ENCODE data around the gene ZFAND3.
A peak's percentile ranks its signal among the peaks of the same experiment; 100 is the strongest.

Gene ZFAND3

DNA sequence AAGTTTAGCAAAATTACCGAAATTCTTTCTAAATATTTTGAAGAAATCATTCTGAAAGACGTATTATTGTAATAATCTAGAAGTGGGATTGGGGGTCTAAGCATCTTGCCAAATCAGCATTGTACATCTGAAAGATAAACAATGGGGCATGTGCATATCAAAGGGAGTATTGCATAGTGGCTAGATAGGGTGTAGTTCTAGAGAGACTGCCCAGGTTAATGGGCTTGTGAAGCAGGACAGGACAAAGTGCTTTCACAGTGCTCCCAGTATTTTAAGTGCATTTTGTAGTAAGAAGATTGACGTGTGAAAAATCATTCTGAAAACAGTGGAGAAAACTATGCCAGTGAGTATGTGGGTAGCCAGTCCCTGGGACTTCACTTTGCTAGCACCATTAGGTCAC lies 236.8 kb downstream of the ZFAND3 start:
- DNase-seq, result no peak

DNA sequence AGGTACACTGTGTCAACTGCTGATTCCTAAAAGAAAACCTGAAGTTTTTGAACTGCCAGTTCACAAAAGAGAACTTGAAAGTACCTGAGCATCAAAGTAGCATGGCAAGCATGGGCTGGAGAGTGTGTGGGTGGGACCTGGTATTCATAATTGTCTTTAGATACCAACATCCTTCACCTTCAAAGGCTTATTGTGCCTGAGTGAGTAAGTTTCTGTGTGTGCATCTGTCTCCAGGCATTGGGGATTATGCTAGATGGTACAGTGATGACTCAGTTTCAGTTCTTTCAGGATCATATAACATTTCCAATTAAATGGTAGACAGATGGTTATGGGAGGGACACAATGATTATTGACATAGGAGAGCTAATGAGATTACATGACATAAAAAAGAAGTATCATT lies 238.5 kb downstream of the ZFAND3 start:
- peak; percentile 35 to 54 for DNase-seq

DNA sequence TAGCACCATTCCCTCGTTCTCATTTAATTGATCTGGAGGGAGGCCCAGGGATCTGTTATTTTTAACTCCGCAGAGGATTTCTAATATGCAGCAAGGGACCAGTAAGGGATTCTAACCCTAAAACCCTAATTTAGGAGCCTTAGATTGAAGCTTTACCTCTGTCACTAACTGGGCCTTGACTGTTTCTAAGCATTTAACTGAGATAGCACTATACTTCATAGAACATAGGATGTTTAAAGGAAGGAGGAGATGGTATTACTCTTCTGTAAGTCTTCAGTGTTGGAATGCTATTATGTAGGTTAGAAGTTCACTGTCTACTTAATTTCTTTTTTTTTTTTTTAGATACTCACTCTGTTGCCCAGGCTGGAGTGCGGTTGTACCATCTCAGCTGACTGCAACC lies 242.5 kb downstream of the ZFAND3 start:
- DNase-seq, result no peak

DNA sequence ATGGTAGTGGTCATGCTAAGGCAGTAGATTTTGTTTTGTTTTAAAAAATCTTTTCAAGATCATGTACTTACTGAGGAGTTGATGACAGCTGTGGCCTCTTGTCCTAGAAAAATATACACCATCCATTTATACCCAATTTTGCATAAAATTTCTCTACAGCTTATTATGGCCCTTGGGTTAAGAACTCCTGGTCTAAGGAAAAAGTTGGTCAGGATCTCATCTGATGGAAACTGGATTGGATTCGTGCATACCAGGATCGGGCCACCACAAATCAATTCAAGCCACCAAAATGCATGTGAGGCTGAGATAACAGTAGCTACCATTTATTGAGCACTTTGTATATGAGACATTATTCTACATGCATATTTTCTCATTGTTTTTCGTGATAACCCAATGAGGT lies 244.4 kb downstream of the ZFAND3 start:
- no peak for DNase-seq

DNA sequence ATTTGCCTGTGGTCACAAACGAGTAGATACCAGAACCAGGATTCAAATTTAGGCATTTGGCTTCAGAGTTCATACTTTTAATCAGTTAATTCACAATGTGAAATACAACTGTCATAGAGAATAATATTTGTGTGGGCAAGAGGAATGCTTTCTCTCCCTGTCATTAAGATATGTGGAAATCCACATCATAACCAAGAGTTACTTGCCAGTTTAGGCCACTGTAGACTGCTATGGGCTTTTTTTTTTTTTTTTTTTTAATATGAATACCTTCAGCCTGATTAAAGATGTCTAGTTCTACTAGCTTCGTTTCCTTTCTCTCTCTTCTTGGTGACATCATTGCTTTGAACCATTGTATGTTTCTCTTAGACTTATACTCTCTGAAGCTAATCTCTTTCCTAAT lies 244.9 kb downstream of the ZFAND3 start:
- no peak for DNase-seq

DNA sequence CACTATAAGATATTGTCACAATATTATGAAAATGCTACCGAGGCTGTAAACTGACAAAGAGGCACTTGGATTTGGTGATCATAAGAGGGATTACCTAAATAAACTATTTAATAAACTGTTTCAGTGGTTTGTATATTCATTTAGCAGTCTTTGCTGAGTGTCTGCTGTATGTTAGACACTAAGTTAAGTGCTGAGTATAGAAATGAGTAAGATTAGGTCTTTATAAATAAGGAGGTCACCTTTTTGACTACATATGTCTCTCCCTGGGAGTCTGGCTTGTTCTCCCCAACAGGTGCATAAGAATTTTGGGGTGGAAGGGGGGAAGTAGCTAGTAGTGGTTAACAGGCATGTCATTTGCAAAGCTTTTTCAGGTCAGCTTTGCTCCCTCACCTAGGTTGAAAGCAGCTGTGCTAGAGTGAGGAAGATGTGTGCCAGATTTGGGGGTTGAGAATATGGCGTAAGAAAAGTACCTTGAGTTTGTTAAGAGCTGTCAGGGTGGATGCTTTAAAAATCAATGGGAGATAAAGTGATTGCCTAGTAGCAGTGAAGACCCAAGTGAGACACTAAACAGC lies 246.3 kb downstream of the ZFAND3 start:
- DNase-seq, result no peak

DNA sequence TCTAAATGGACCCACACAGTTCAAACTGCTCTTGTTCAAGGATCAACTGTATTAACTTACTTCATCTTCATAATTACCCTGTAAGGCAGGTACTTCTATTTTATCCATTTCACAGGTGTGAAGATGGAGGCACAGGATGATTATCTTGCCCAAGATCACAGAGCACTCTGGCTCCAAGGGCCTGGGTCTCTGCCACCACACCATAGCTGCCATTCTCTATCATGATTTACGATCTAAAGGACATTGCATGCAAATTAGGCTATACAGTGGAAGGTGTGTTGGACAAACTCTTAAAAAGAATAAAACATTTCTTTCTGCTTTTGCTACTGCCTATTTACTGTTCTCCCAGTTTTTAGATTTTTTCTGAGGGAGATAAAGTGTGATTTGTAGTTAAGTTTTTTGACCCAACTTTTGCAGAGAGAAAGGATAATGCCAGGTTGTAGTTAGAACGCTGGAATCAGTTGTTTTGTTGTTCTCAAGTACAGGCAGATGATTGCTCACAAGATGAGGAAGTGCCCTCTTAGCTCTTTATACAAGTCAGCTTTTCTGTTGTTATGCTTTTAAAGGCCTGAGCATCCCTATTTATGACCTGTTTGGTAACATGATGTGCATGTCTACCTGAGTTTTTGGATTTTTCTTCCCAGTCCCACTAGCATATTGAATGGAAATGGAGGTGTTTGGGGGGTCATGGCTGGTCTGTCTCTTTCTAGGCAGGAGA lies 247.9 kb downstream of the ZFAND3 start:
- DNase-seq, result no peak

DNA sequence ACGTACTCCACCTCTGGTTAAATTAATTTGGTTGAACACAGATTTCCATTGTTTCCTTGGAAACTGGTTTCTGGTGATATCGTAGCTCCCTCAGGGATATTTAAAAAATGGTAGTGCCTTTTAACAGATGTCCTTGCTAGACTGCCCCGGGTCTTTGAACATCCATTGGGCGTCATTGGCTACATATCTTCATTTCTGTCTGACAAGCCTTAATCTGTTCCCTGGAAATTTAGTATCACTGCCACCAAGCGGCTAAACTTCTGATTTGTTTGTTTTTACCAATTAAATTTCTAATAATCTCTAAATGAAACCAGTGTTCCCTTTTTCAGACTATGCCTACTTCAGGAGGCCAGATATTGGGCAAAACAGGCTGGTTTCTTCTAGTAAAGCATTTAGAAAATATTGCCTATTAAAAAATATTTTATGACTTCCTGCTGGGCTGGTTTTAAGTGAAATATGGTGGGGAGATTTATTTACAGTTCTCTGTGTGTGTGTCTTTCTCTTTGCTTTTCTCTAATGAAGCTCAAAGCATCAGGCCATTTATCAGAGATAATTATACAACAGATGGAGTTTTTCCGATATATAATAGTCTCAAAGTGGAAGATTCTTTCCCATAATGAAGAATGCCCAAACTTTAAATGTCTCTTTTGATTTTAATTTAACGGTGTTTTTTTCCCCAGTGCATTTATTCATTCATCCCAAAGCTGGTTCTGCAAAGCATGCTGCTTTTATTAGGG lies 249.5 kb downstream of the ZFAND3 start:
- DNase-seq, result no peak

DNA sequence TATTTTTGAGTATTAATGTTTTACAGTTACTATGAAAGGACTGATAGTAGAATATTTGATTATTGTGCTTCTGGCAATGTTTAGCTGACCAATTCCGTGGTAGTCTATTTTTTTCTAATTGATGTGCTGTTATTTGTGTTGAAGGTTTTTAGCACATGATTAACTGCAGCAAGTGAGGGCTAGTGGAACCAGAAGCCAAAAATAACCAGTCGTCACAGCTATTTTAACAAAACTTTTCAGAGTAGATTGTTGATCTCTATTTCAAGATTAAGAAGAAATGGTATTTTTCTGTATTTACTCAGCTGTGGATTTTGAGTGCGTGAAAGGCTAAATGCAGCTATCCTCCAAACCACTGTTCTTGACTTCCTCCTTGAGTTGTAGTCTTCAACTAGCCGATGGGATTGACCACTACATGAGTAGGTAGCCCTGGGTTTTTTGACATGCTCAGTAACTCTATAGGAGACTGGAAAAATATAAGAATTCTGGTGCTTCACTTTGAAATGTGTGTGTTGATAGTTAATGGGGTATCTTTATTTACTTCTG lies 258.0 kb downstream of the ZFAND3 start:
- no peak for DNase-seq

DNA sequence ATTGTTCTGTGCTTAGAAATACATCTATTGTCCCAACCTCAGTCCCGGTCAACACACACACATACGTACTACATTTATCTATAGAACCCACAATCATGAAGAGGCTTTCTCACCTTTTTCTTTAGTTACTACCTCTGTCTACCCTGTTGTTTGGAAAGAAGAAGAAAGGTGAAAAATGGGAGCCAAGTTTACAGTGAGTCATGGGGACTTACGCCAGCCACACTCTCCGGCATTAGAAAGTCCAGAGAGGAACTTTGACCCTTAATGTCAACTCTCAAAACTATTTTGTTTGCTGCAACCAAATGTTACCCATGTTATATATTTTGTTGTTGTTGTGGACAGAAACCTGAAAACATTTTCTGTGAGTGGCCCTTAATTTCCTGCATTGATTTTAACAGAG lies 259.1 kb downstream of the ZFAND3 start:
- no peak for DNase-seq

DNA sequence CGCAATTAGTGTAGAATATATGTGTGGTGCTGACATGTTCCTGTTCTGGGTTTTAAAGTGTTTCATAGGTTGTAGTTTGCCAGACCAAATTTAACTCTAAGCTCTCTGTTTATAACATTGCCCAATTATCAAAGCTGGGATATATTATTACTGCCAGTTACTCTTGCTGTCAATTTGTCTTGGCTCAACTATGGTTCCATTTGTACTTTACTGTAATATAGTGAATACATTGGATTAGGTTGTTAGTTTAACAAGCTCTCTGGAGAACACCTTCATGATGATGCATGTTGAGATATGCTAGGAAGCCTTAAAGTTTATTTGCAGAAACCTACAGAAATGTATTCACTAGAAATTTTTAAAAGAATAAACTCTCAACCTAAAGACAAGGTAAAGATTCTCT lies 259.6 kb downstream of the ZFAND3 start:
- no peak for DNase-seq

DNA sequence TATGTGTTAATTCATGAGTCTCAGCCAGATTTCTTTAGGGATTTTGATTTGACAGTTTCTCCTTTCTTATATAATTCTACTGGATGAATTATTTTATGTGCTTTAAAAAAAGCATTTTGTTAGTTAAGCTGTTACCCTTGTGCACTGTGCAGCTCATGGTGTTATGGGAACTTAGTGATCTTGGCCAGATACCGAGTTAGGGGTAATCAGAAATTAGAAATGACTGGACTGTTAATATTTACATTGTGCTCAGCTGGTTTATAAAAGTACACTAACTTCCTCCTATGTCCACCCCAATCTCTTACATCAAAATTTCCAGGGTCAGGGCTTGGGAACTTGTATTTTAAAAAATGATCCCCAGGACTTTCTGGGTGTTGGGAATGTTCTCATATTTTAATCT lies 260.0 kb downstream of the ZFAND3 start:
- no peak for DNase-seq

DNA sequence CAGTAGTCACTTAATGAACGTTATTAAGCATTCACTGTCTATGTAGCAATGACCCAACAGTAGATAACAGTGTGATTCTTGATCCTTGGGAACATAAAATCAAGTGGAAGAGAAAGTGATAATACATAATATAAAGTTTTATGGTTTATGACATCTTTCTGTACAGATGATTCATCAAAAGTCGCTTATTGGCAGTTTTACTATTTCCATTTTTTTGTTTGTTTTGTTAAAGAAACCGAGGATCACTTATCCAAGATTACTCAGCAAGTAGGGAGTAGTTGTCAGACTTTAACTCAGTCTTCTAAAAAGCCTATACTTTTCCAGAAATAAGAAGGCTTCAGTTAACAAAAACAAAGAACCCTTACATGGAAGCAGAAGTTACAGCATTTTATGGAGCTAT lies 260.8 kb downstream of the ZFAND3 start:
- no peak for DNase-seq

DNA sequence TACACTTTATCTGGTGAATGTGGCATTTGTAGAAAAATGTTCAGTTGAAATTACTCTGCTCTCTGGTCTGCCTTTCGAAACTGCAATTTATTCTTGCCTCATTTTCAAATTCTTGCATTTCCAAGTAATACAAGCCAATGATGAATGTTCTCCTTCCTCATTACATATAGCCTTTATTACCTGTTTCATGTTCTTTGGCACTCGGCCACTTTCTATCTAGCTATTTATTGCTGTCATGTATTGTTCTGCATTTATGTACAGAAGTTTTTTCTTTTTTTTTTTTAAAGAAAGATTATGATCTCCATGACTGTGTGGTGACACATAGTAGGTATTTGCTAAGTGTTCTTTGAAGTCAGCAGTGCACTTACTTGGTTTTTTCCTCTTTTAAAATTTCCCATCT lies 261.4 kb downstream of the ZFAND3 start:
- DNase-seq, result no peak

DNA sequence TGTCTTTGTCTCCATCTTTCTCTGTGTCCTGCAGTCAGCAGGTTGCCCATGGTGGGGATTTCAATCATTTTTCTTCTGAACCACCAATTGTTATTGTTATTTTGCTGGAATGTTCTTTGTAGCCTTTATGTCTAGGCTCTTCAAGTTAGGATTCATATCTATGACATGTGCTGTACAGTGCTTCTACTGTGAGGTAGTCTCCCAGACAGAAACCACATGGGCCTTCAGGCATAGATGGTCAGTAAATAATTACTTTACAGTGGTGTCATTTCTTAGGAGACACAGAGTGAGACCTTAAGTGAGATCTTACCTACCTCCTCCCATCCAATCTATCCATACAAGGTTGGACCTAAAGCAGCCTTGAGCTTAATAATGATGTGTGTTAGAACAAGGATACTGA lies 265.5 kb downstream of the ZFAND3 start:
- no peak for DNase-seq

DNA sequence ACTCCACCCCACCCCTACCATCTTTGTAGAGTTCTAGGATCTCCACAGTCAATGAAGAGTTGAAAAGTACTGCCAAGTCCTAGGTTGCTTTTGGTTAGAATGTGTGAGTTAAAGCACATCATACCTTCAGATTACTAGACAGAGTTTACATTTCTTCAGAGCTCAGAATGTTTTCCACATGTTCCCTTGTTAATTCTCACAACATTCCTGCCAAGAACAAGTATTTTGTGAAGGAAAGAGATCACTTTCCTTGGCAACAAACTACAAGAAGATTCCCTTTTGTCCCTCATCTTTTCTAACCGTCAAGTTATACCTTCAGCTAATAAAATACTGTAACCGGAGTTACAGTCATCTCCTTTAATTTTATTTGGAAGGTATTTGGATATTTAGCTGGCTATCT lies 266.8 kb downstream of the ZFAND3 start:
- no peak for DNase-seq

DNA sequence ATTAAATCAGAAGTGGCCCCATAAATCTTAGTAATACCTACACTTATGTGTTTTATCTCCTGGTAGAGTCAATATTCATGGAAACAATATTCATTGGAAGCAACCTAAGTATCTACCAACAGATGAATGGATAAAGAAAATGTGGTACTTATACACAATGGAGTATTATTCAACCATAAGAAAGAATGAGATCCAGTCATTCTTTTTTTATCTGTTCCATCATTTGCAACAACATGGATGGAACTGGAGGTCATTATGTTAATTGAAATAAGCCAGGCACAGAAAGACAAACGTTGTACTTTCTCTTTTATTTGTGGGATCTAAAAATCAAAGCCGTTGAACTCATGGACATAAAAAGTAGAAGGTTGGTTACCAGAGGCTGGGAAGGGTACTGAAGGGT lies 268.5 kb downstream of the ZFAND3 start:
- no peak for DNase-seq

DNA sequence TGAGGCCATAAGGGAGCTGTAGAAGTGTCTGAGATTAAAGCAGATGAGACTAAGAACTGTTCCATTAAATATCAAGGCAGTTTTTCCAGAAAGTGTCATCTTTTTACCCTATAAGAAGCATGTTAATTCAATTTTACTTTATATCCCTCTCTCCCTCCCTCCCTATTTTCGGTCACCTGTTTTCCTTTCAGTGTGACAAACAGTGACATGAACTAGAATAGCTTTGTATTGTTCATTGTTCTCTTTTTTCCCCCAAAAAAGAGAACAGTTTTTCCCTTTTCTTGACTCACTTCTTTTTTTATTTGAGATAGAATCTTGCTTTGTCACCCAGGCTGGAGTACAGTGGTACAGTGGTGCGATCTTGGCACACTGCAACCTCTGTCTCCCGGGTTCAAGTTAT lies 269.3 kb downstream of the ZFAND3 start:
- DNase-seq, result no peak

DNA sequence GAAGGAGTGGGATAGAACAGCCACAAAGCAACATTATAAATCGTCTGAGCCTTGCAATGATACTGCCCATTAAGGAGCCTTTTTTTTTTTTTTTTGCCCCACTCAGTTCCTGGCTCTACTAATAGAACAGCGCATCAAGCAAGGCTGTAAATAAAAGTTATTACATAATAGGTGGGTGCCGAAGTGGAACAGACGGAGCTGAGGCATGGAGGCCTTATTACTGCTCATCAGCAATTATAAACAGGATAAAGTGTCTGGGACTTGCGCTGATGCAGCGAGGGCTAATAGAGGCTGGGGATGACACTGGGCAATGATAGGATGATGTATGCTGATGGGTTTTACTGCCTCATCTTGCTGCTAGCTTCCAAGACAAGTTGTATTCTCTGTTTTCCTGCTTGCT lies 272.1 kb downstream of the ZFAND3 start:
- no peak for DNase-seq

DNA sequence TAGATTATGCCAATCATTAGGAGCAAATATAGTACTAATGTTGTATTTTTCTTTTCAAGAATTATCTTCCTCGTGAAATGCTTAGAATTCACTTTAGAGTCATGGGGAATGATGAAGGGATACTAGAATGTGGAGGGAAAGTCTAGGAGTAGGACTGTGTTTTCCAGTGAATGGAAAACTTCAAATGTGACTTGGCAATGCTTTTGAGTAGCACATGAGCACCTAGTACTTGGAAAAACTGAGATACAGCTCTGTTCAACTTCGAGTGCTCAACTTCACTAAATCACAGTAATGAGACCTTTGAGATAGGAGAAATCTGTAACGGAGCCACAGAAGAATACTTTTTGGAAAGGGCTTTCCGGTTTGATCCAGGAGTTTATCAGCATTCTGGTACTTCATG lies 272.9 kb downstream of the ZFAND3 start:
- no peak for DNase-seq

DNA sequence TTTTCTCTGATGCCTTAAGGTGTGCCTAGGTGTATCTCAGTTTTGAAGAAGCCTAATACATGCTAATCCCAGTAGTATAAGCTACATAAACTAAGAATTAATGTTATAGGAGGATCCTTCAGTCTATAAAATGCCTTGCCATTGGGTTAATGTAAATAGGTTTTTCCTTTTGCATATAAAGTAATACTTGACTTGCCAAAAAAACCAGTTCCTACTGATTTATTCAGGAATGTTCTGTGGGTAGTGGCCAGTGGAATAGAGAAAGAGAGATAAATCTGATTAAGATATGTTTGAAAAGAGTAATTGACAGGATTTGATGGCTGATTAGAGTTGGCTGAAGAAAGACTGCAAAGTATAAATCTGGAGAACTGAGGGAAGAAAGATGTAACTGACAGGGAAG lies 273.4 kb downstream of the ZFAND3 start:
- DNase-seq, result no peak

DNA sequence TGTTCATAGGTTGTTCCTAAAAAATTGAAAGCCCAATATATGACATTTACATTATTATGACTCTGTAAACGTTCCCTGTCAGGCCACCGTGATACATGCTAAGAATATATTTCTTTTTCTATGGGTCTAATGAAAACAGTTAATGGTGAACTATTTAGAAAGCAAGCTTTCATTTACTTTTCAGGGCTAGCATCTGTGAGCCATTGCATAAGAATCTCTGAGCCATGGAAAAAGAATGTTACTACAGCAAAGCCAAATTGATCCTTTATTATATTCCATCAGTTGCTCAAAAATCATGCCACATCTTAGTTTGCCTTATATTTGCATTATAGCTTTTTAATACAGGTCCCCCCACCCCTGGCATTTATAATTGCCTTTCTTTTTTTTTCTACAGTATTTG lies 275.5 kb downstream of the ZFAND3 start:
- no peak for DNase-seq

DNA sequence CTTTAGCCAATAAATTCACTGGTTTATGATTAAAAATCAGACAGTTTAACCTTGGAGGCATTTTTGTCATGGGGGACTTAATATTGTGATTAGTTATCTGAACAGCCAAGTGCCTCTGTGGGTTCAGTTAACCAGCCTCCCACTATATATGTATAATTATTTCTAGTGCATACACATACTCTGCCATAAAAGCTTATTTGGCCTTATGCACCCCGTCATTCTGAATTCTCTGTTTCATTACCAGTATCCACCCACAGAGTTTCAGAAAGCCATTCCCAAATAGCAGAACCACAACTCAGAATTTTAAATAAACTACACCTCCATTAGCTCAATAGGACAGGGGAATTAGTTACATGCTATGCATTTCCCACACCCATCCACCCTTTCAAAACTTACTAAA lies 279.7 kb downstream of the ZFAND3 start:
- no peak for DNase-seq

DNA sequence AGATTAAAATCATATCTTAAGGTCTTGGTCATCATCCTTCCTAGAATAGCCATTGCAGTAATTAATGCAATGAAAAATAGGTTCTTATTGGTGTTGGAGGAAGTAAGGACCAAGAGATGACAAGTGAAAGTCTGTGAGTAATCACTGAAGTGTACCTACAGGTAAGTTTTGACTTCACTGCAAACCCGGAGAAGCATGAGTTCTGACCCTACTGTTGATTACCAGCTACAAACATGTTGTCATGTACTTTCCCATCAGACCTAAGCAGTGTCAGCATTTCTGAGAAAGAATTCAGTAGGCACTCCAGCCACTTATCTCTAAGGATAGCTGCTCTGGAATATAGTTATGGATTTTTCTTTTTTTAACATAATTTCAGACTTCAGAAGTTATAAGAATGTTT lies 280.9 kb downstream of the ZFAND3 start:
- no peak for DNase-seq

Measured in activated CD4-positive, alpha-beta T cell treated with anti-CD3 and anti-CD28 coated beads, Interleukin-2, amount 50 U/mL, for 4 hours (primary cell).